Large intestine (tissue), 3 donors: ENCODE results near the gene ADAMTS4. TPM values are rescaled to one million over a fixed set of nuclear protein-coding genes. Genes with fewer than 3 reads are reported as not detected.

Experiments
- DNase-seq, 2 donors: peaks; one replicate each; pipeline versions ENCODE4 v3.0.0 to v3.0.0-alpha.2; 2013
- H3K27ac ChIP-seq: one replicate; pipeline ENCODE4 v1.5.1; 2013; ENCODE audit warnings: low read length
- H3K27me3 ChIP-seq: 2 replicates; pipeline ENCODE4 v1.6.1; 2013; ENCODE audit warnings: low read length; ENCODE audit not compliant: control insufficient read depth, insufficient read depth
- H3K36me3 ChIP-seq: 2 replicates; pipeline ENCODE4 v1.6.1; 2013; ENCODE audit warnings: low read length; ENCODE audit not compliant: control insufficient read depth, insufficient read depth
- H3K4me1 ChIP-seq: one replicate; pipeline ENCODE4 v1.6.1; 2013; ENCODE audit warnings: low read length; ENCODE audit not compliant: control insufficient read depth, insufficient read depth
- H3K4me3 ChIP-seq: one replicate; pipeline ENCODE4 v1.5.1; 2013; ENCODE audit warnings: low read length
- H3K9me3 ChIP-seq: one replicate; pipeline ENCODE4 v1.6.1; 2013; ENCODE audit warnings: mild to moderate bottlenecking, low read depth, low read length, moderate library complexity; ENCODE audit not compliant: control insufficient read depth
- WGBS: methylation state at CpG from one replicate; pipeline ENCODE4 v1.1.5; 2013; ENCODE audit warnings: low lambda C conversion rate; ENCODE audit not compliant: insufficient coverage; 5-methylcytosine and 5-hydroxymethylcytosine counted together
- polyA plus RNA-seq: library from polyadenylated mRNA; unstranded; fragments of 120-200 nt; gene quantifications from one replicate; pipeline ENCODE4 v1.2.1, GENCODE V29; 2013

The ADAMTS4 gene
- polyA plus RNA-seq, 1 donor: 1.2 TPM

DNA sequence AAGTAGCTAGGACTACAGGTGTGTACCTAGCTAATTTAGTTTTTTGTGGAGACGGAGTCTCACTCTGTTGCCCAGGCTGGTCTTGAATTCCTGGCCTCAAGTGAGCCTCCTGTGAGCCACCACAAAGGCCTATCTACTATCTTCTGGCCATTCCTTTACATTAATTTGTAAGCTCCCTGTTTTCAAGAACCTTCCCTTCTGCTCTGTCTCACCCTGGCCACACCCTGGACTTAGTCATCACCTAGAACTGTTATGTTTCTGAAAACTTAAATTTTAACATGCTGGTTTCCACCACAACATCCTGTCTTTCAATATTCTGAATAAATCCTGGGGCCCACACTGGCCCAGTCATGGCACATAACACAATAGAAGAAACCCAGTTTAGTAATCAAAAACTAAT is 16.6 kb downstream of the ADAMTS4 start:
- no CpG with 5 or more reads among the region's 1 CpG for WGBS
- Histone ChIP-seq H3K4me3 (no peak overlapping the region), H3K27ac (no peak overlapping the region), H3K27me3 (no peaks in the 10 kb centered on the region), H3K9me3 (no peaks in the 10 kb centered on the region), H3K36me3 (no peaks in the 10 kb centered on the region), H3K4me1 (peaks cover 4% of the 10 kb centered on the region)
- DNase-seq: no peak

DNA sequence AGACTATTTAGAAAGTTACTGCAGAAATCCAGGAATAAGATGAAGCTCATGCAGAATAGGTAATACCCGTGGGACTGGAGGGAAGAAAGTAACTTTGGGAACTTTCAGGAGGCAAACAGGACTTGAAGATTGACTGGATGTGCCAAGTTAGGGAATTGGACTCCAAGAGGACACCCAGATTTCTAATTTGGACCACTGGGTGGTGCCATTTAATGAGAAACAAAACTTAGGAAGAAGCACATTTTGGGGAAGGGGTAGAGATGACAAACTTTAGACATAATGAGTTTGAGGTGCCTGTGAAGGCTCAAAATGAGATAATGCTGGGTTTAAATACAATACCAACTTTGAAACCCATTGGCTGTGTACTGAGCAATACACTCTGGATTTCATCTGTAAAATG is 18.2 kb downstream of the ADAMTS4 start:
- H3K9me3 ChIP-seq: no peaks in the 10 kb centered on the region
- no peak overlapping the region for H3K27ac ChIP-seq
- peaks cover 3% of the 10 kb centered on the region for H3K36me3 ChIP-seq
- no peak overlapping the region for H3K4me3 ChIP-seq
- WGBS: no CpG with 5 or more reads among the region's 1 CpG
- DNase-seq: no peak
- H3K4me1 ChIP-seq: peaks cover 12% of the 10 kb centered on the region
- H3K27me3 ChIP-seq: no peaks in the 10 kb centered on the region

DNA sequence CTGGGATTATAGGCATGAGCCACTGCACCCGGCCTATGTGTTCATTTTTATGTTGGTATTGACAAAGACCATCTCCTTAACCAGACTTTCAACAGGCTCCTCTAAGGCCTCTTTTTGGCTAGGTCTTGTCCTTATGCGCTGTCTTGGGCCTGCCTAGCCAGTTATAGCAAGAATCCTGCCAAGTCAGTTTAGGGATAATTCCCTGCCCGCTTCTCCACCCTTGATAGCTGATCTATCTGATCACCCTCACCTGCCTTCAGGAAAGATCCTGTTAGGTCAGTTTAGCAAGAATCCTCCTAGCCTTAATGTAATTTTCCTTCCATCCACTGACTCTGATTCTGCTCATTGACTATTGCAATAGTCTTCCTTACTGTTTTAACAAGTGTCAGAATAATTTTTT is 19.2 kb downstream of the ADAMTS4 start:
- whole genome bisulfite sequencing: no CpG with 5 or more reads among the region's 3 CpGs
- DNase-seq: no peak
- Histone ChIP-seq H3K36me3 (peaks cover 12% of the 10 kb centered on the region), H3K27ac (no peak overlapping the region), H3K4me1 (peaks cover 12% of the 10 kb centered on the region), H3K27me3 (no peaks in the 10 kb centered on the region), H3K9me3 (no peaks in the 10 kb centered on the region), H3K4me3 (no peak overlapping the region)

DNA sequence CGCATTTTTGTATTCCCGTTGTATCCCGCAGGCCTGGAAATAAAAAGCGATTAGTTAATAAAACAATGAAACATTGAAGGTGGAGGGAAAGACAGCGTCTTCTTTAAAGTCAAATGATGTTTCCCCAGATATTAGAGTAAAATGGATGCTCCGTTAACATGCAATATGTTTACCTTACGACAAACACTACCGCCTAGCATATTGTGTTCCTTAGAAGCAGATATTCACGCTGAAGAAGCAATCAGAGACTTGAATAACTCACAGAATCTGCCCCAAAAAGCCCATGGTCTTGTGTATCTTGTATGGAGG is 21.0 kb downstream of the ADAMTS4 start:
- H3K27ac ChIP-seq: peak overlapping the region; percentile 55
- 20% methylated on average over 1 of the region's 9 CpGs for WGBS
- H3K9me3 ChIP-seq: no peaks in the 10 kb centered on the region
- H3K4me3 ChIP-seq: peak overlapping the region; percentile 92
- H3K36me3 ChIP-seq: peaks cover 26% of the 10 kb centered on the region
- no peaks in the 10 kb centered on the region for H3K27me3 ChIP-seq
- peaks cover 12% of the 10 kb centered on the region for H3K4me1 ChIP-seq
- no peak for DNase-seq

DNA sequence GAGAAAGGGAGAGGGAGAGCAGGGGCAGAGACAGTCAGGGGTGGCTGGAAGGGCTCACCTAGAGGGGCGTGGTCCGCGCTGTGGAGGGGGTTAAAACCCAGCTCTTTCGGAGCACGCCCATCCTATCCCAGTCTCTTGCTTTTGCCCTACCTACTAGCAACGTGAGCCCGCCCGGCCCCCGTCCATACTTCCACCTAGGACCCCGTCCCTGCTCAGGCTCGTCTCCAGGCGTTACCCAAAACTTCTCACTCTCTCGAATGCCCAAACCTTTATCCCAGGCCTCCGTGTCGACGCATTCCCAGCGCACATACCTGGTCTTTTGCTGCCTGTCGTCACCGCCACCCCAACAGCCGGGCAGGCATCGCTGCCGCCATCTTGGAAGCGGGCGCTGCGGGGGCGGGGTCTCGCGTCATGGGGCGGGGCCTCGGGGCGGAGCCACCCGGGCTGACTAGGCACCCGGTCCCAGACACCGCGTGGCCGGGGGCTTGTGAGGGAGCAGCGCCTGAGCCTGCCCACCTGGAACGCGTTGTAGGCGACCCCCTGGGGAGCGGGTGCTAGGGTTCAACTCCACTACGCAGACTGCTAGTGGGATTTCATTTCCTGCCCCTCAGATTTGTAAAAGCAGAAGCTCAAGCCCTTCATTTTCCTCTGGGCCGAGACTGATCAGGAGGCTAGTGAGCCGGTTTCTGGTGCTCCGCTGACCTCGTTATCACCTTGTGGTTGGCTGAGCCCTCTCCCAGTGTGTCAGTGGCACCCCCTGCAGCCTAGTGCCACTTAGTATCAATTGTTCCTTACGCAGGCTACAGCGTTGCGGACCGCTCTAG is 21.5 kb downstream of the ADAMTS4 start, which contains the start of gene B4GALT3:
Gene B4GALT3, minus strand, starts transcription at position 396 of the 824 bp plus-strand sequence. CDS start 1,447 bp downstream, outside the sequence.
- no CpG with 5 or more reads among the region's 50 CpGs for WGBS

DNA sequence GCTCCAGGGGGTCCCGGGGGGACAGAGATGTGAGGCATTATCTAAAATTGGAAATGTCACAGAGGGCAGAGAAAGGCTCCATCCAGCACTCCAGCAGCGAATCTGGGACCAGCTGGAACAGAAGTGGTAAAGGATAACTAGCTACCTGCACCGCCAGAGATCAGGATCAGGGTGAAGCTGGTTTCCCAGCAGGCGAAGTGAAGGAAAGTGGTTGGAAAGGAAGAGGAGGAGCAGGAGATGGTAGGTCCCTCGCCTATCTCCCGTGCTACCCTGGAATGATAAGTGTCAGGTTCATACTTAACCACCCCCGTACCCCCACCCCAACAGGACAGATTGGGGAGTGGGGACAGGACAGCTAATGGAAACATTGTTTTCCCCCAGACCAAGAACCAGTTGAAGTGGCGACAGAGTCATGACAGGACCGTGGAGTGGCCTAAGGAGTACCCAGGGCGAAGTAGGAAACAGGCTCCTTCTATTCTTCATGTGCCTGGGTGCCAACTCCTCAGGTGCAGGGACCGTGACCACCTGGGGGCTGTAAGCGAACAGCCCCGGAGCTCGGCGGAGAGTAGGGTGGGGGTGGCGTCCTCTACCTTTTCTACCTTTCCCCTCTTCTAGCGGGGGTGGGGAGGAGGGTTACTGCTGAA is 22.3 kb downstream of the ADAMTS4 start:
- Histone ChIP-seq H3K4me3 (peak overlapping the region; percentile 92), H3K36me3 (peaks cover 39% of the 10 kb centered on the region), H3K9me3 (no peaks in the 10 kb centered on the region), H3K27me3 (no peaks in the 10 kb centered on the region), H3K4me1 (peaks cover 12% of the 10 kb centered on the region), H3K27ac (peak overlapping the region; percentile 55)
- WGBS: 80% methylated on average over 1 of the region's 17 CpGs
- DNase-seq: no peak

More for the DNA sequence above, 21.5 kb downstream of the ADAMTS4 start, which contains the start of gene B4GALT3:
- peaks cover 32% of the 10 kb centered on the region for H3K36me3 ChIP-seq
- peak; percentile 62 to 91 for DNase-seq
- no peaks in the 10 kb centered on the region for H3K9me3 ChIP-seq
- peak within 1 kb of the TSS; percentile 55 for H3K27ac ChIP-seq
- H3K4me1 ChIP-seq: peaks cover 12% of the 10 kb centered on the region
- no peaks in the 10 kb centered on the region for H3K27me3 ChIP-seq
- H3K4me3 ChIP-seq: peak within 1 kb of the TSS; percentile 92

DNA sequence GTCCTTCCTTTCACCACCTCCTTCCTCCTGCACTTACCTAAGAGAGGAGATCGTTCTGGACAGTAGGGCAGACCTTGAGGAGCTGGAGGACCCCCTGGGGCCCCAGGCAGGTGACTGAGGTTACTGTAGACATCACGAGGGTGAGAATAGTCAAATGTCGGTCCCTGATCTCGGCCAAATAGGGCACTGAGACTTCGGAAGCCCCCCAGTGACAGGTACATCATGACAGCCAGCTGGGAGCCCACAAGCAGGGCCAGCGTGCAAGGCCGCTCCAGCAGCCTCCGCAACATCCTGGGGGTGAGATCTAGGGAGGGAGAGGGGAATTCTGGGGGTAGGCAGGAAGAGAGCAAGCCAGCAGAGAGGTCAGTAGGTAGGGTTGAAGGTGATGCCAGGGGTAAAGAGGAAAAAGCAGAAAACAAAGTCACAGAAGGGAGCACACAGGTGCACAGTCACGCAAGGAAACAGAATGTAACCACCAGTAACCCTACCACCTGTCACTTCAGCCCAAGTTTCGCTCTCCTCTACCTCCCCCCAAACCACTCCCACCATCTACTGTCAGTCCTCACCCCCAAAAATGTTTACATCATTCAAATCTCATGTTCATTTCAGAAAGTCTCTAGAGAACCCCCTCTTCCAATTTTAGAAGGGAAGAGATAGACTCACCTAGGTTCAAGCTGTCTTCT is 22.9 kb downstream of the ADAMTS4 start:
- Histone ChIP-seq H3K4me1 (peaks cover 12% of the 10 kb centered on the region), H3K4me3 (peak overlapping the region; percentile 92), H3K36me3 (peaks cover 46% of the 10 kb centered on the region), H3K27ac (no peak overlapping the region), H3K27me3 (no peaks in the 10 kb centered on the region), H3K9me3 (no peaks in the 10 kb centered on the region)
- no CpG with 5 or more reads among the region's 10 CpGs for WGBS
- DNase-seq: no peak

DNA sequence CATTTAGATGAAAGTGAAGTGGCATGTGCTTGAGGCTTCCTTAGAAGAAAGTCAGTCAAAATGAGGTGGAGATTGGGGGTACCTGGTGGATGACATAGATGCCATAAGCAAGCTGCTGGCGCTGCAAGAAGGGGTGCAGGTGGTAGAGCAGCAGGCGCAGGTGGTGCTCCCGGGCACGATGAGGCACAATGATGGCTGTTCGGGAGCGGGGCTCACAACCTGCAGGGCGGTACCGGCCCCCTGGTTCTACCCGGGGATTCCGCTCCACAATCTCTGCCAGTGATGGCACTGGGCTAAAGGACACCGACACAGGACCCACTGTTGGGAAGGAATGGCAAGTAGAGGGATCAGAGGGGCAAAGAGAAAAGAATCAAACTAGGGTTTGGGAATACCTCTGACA is 23.9 kb downstream of the ADAMTS4 start:
- Histone ChIP-seq H3K27me3 (no peaks in the 10 kb centered on the region), H3K9me3 (no peaks in the 10 kb centered on the region), H3K4me3 (no peak overlapping the region), H3K36me3 (peaks cover 52% of the 10 kb centered on the region), H3K4me1 (peaks cover 12% of the 10 kb centered on the region), H3K27ac (no peak overlapping the region)
- no peak for DNase-seq
- WGBS: no CpG with 5 or more reads among the region's 11 CpGs

DNA sequence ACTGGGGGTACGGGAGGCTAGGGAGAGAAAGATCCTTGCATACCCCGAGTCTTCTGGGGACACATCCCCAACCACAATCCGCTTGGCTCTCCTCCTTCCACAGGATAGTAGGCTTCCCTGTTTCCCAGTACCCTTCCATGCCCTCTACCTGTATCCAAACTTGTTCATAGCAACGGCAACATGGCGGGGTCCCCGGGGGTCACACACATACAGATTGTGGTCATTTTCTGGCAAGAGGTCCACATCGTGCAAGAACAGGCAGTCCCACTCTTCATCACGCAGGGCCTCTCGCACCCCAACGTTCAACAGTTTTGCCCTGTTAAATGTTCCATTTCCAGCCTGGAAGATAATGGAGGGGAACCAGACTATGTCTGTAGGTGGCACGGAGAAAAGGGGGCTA is 25.1 kb downstream of the ADAMTS4 start:
- H3K27ac ChIP-seq: no peak overlapping the region
- no peak for DNase-seq
- no CpG with 5 or more reads among the region's 11 CpGs for WGBS
- peaks cover 63% of the 10 kb centered on the region for H3K36me3 ChIP-seq
- no peak overlapping the region for H3K4me3 ChIP-seq
- H3K9me3 ChIP-seq: no peaks in the 10 kb centered on the region
- H3K27me3 ChIP-seq: no peaks in the 10 kb centered on the region
- H3K4me1 ChIP-seq: peaks cover 12% of the 10 kb centered on the region

DNA sequence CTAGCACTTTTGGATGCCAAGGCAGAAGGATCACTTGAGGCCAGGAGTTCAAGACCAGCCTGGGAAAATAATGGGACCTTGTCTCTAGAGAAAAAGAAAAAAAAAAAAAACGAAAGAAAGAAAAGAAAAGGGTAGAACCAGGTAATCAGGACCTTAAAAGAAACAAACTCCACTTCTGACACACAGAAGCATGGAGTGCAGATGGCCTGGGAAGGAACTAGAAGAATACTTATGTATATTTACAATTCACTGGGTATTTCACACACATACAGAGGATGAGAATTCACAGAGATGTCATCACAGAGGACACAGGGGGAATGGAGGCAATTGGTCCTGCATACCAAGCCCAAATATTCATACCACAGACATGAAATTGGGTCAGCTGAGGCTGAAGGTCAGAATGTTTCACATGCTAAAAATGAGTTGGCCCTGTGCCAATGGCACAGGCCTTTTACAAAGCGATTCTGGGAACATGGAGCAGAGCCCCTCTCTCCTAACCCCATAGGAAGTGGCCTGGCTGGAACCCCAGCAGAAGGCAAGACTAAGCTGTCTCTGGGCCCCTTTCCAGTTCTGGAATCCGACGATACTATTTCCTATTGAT is 26.0 kb downstream of the ADAMTS4 start:
- peaks cover 9% of the 10 kb centered on the region for H3K4me1 ChIP-seq
- peaks cover 67% of the 10 kb centered on the region for H3K36me3 ChIP-seq
- WGBS: 100% methylated on average over 1 of the region's 4 CpGs
- H3K4me3 ChIP-seq: no peak overlapping the region
- no peak overlapping the region for H3K27ac ChIP-seq
- no peak for DNase-seq
- H3K27me3 ChIP-seq: no peaks in the 10 kb centered on the region
- H3K9me3 ChIP-seq: no peaks in the 10 kb centered on the region
